Adipocyte (in vitro differentiated cells): Measurements from ENCODE around the gene PPP6C.
"Not testable (repeated sequence)": the region's sequence is repeated elsewhere in the genome, so short reads cannot be mapped to it uniquely, and the experiment has no call there.

Experiments
- DNase-seq: peaks from one replicate; pipeline ENCODE4 v3.0.0-alpha.2; 2015; ENCODE audit warnings: low read depth
- H3K27me3 ChIP-seq: replicated peaks from 2 replicates; pipeline ENCODE4 v1.7.0; 2013; ENCODE audit warnings: mild to moderate bottlenecking, low read length, moderate library complexity; ENCODE audit not compliant: control insufficient read depth, insufficient read depth
- H3K36me3 ChIP-seq: 2 replicates; pipeline ENCODE4 v1.7.0; 2013; ENCODE audit warnings: low read length, mild to moderate bottlenecking, moderate library complexity; ENCODE audit not compliant: control insufficient read depth, insufficient read depth, severe bottlenecking
- H3K4me1 ChIP-seq: 2 replicates; pipeline ENCODE4 v1.7.0; 2013; ENCODE audit warnings: mild to moderate bottlenecking, low read length, moderate library complexity; ENCODE audit not compliant: control insufficient read depth, insufficient read depth
- H3K4me3 ChIP-seq: 2 replicates; pipeline ENCODE4 v1.7.0; 2013; ENCODE audit warnings: mild to moderate bottlenecking, low read length, moderate library complexity
- H3K9ac ChIP-seq: 2 replicates; pipeline ENCODE4 v1.7.0; 2013; ENCODE audit warnings: mild to moderate bottlenecking, low read length, moderate library complexity
- H3K9me3 ChIP-seq: 2 replicates; pipeline ENCODE4 v1.7.0; 2013; ENCODE audit warnings: mild to moderate bottlenecking, low read length, moderate library complexity; ENCODE audit not compliant: control insufficient read depth

Gene PPP6C

DNA sequence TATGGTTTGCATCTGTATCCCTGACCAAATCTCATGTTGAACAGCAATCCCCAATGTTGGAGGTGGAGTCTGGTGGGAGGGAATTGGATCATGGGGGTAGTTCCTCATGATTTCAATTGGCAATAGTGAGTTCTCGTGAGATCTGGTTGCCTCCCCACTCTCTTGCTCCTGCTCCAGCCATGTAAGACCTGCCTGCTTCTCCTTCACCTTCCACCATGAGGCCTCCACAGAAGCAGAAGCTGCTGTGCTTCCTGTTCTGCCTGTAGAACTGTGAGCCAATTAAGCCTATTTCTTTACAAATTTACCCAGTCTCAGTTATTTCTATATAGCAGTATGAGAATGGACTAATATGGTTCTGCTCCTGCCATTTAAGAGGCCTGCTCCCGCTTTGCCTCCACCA is 79.1 kb downstream of the PPP6C start:
- Histone ChIP-seq H3K4me3 (no peak overlapping the region), H3K9ac (no peak overlapping the region), H3K36me3 (no peaks in the 10 kb centered on the region), H3K4me1 (peaks cover 6% of the 10 kb centered on the region), H3K9me3 (peaks cover 5% of the 10 kb centered on the region), H3K27me3 (no peaks in the 10 kb centered on the region)
- no peak for DNase-seq

- not testable (repeated sequence) for H3K36me3 ChIP-seq, H3K9me3 ChIP-seq, H3K27me3 ChIP-seq, H3K4me3 ChIP-seq, H3K9ac ChIP-seq, DNase-seq, H3K4me1 ChIP-seq
These were observed 81.1 kb downstream of the PPP6C start for GRCh38 chr9:125108541-125108940.

DNA sequence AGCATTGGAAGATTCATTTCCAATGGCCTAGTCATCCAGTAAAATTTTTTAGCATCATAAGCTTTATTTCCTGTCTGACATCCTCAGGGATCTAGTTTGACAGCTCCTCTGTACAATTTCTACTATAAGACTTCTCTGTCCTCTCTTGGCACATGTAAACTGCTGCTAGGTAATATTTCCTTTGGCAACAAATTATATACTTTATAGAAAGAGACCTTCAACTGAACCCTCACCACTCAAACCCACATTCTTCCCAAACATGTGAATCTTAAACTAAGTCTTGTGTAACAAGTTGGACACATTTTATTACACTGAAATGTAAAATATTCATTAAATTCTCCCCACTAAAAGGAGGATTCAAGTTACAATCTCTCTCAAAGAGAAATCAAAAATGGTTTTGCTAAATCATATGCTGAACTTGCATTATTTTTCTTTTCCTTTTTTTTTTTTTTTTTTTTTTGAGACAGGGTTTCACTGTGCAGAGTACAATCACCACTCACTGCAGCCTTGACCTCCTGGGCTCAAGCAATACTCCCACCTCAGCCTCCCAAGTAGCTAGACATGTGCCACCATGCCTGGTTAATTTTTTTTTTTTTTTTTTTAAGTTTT is 83.2 kb downstream of the PPP6C start:
- Histone ChIP-seq H3K9me3 (no peaks in the 10 kb centered on the region), H3K4me1 (peaks cover 6% of the 10 kb centered on the region), H3K27me3 (no peaks in the 10 kb centered on the region), H3K36me3 (no peaks in the 10 kb centered on the region), H3K9ac (no peak overlapping the region), H3K4me3 (no peak overlapping the region)
- DNase-seq = peak; percentile 93

DNA sequence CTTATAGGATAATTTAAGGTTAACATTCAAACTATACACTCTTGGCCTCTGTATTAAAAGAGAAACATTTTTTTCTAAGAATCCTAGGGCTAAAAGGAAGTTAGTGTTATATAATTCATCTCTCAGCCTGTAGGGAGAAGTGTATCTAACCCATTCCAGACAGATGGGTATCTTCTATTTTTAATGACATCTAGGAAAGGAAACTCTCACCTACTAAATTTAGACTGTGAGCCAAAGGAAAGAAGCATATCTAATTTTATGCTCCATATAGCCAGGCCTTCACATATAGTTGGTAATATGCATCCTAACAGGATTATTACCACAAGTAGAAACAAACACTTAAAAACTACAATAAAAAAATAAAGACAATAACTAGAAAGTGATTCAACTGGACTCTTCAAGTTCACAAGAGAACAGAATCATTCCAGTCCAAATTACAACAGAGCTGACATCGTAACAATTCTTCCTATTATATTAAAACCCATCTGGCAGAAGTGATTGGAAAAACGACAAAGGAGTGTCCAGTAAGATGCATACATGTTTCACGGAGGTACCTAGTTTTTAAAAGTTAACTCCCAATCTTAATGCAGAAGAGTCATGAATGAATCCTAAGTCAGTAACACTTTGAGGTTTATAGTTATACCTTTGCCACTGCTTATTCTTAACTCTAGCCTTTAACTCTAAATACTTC is 85.7 kb downstream of the PPP6C start:
- H3K36me3 ChIP-seq = no peaks in the 10 kb centered on the region
- H3K27me3 ChIP-seq = no peaks in the 10 kb centered on the region
- H3K9me3 ChIP-seq = no peaks in the 10 kb centered on the region
- peaks cover 6% of the 10 kb centered on the region for H3K4me1 ChIP-seq
- no peak for DNase-seq
- no peak overlapping the region for H3K4me3 ChIP-seq
- H3K9ac ChIP-seq = no peak overlapping the region

- Histone ChIP-seq H3K36me3 (no peaks in the 10 kb centered on the region), H3K4me3 (no peak overlapping the region), H3K9me3 (no peaks in the 10 kb centered on the region), H3K27me3 (no peaks in the 10 kb centered on the region), H3K9ac (no peak overlapping the region), H3K4me1 (peaks cover 13% of the 10 kb centered on the region)
- no peak for DNase-seq
These were observed 86.6 kb downstream of the PPP6C start for GRCh38 chr9:125103021-125103420.

DNA sequence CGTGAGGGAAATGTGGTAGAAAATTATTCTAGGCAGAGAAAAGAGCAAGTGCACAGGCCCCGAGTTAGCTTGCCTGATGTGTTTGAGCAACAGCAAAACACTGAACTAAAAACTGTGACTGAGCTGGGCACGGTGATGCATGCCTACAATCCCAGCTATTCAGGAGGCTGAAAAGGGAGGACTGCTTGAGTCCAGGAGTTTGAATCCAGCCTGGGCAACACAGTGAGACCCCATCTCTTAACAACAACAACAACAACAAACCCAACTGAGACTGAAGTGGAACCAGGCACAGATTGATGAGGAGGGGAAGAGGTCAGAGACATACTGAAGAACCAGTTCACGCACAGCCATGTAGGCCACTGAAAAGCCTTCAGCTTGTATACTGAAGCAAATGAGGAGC is 88.8 kb downstream of the PPP6C start:
- Histone ChIP-seq H3K9me3 (no peaks in the 10 kb centered on the region), H3K4me3 (no peak overlapping the region), H3K9ac (no peak overlapping the region), H3K27me3 (no peaks in the 10 kb centered on the region), H3K36me3 (no peaks in the 10 kb centered on the region), H3K4me1 (peaks cover 6% of the 10 kb centered on the region)
- no peak for DNase-seq

DNA sequence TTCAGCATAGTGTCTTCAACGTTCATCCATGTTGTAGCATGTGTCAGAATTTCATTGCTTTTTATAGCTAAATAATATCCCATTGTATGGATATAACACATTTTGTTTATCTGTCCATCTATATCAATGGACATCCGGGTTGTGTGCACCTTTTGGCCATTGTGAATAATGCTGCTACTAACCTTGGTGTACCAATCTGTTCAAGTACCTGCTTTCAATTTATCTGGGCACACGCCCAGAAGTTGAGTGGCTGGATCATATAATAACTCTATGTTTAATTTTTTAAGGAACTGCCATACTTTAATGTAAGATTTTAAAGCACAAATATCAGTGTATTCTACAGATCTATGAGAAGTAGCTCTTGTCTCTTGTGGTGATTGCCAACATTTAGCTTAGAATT is 89.8 kb downstream of the PPP6C start:
- Histone ChIP-seq H3K27me3 (no peaks in the 10 kb centered on the region), H3K9me3 (no peaks in the 10 kb centered on the region), H3K4me3 (no peak overlapping the region), H3K9ac (no peak overlapping the region), H3K4me1 (peaks cover 6% of the 10 kb centered on the region), H3K36me3 (no peaks in the 10 kb centered on the region)
- DNase-seq = no peak
